Ishikawa (cell line): ENCODE measurements around the gene CD180.

Experiments used
- CEBPB ChIP-seq: IDR thresholded peaks from 2 replicates; pipeline ENCODE4 v1.6.1; 2012
- EP300 ChIP-seq: IDR thresholded peaks from 2 replicates; pipeline ENCODE4 v1.6.1; 2012; ENCODE audit warnings: borderline replicate concordance
- RAD21 ChIP-seq: IDR thresholded peaks from 2 replicates; pipeline ENCODE4 v1.6.1; 2012; ENCODE audit warnings: low read depth
- TAF1 ChIP-seq: IDR thresholded peaks from 2 replicates; pipeline ENCODE4 v1.6.1; 2012; ENCODE audit warnings: low read depth, mild to moderate bottlenecking
- TEAD4 ChIP-seq: IDR thresholded peaks from 2 replicates; pipeline ENCODE4 v1.6.1; 2012
- YY1 ChIP-seq: IDR thresholded peaks from 2 replicates; pipeline ENCODE4 v1.6.1; 2012; ENCODE audit warnings: low read depth
- ZBTB7A ChIP-seq: IDR thresholded peaks from 2 replicates; pipeline ENCODE4 v1.6.1; 2012; ENCODE audit warnings: low read depth
- TF ChIP-seq, protein P1 (sequence below): IDR thresholded peaks from 2 replicates; pipeline ENCODE4 v1.6.1; 2012; ENCODE audit warnings: low read depth, mild to moderate bottlenecking

DNA sequence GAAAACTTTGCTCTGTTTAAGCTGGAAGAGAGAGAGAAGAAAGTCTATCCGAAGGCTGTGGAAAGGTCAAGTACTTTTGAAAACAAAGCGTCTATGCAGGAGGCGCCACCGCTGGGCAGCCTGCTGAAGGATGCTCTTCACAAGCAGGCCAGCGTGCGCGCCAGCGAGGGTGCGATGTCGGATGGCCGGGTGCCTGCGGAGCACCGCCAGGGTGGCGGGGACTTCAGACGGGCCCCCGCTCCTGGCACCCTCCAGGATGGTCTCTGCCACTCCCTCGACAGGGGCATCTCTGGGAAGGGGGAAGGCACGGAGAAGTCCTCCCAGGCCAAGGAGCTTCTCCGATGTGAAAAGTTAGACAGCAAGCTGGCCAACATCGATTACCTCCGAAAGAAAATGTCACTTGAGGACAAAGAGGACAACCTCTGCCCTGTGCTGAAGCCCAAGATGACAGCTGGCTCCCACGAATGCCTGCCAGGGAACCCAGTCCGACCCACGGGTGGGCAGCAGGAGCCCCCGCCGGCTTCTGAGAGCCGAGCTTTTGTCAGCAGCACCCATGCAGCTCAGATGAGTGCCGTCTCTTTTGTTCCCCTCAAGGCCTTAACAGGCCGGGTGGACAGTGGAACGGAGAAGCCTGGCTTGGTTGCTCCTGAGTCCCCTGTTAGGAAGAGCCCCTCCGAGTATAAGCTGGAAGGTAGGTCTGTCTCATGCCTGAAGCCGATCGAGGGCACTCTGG lies 32.6 kb downstream of the CD180 start:
- TF ChIP-seq CEBPB: no peak
- no peak for TF ChIP-seq TAF1
- TF ChIP-seq RAD21: no peak
- TF ChIP-seq, protein P1, sequence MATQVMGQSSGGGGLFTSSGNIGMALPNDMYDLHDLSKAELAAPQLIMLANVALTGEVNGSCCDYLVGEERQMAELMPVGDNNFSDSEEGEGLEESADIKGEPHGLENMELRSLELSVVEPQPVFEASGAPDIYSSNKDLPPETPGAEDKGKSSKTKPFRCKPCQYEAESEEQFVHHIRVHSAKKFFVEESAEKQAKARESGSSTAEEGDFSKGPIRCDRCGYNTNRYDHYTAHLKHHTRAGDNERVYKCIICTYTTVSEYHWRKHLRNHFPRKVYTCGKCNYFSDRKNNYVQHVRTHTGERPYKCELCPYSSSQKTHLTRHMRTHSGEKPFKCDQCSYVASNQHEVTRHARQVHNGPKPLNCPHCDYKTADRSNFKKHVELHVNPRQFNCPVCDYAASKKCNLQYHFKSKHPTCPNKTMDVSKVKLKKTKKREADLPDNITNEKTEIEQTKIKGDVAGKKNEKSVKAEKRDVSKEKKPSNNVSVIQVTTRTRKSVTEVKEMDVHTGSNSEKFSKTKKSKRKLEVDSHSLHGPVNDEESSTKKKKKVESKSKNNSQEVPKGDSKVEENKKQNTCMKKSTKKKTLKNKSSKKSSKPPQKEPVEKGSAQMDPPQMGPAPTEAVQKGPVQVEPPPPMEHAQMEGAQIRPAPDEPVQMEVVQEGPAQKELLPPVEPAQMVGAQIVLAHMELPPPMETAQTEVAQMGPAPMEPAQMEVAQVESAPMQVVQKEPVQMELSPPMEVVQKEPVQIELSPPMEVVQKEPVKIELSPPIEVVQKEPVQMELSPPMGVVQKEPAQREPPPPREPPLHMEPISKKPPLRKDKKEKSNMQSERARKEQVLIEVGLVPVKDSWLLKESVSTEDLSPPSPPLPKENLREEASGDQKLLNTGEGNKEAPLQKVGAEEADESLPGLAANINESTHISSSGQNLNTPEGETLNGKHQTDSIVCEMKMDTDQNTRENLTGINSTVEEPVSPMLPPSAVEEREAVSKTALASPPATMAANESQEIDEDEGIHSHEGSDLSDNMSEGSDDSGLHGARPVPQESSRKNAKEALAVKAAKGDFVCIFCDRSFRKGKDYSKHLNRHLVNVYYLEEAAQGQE: no peak
- TF ChIP-seq YY1: no peak
- no peak for TF ChIP-seq EP300
- TF ChIP-seq ZBTB7A: no peak
- no peak for TF ChIP-seq TEAD4
